Activated T-cell treated with anti-CD3 and anti-CD28 coated beads, Interleukin-2, amount 50 U/mL, for 72 hours (primary cell): ENCODE results near the gene TNFSF13B. TPM values are rescaled to one million over a fixed set of nuclear protein-coding genes. Genes with fewer than 3 reads are reported as not detected.
A peak's percentile ranks its signal among the peaks of the same experiment; 100 is the strongest.
"Not testable (repeated sequence)": the region's sequence is repeated elsewhere in the genome, so short reads cannot be mapped to it uniquely, and the experiment has no call there.

Source experiments
- ATAC-seq, 2 donors: fragments of 150-1000 bp; cut with Tn5 transposase; replicated peaks in 1 of 2; 2 replicates each; pipeline ENCODE4 v1.10.0; 2021; ENCODE audit warnings: moderate library complexity in 2 of 2, mild to moderate bottlenecking in 1 of 2
- DNase-seq, 2 donors: peaks; one replicate each; pipeline ENCODE4 v3.0.0; 2021 to 2022; ENCODE audit warnings: mixed read lengths in 1 of 2
- H3K27ac Mint-ChIP-seq: one replicate; pipeline ENCODE4 v1.8.0; 2022; ENCODE audit warnings: mild to moderate bottlenecking, moderate library complexity, mixed read lengths
- H3K27me3 Mint-ChIP-seq: one replicate; pipeline ENCODE4 v1.8.0; 2022; ENCODE audit warnings: low read depth, mixed read lengths
- H3K36me3 Mint-ChIP-seq, 2 donors: one replicate each; pipeline ENCODE4 v1.8.0; 2022; ENCODE audit warnings: mixed read lengths in 2 of 2, mild to moderate bottlenecking in 1 of 2; ENCODE audit not compliant: insufficient read depth in 2 of 2
- H3K4me1 Mint-ChIP-seq: one replicate; pipeline ENCODE4 v1.8.0; 2022; ENCODE audit warnings: low read depth, mixed read lengths
- H3K4me3 Mint-ChIP-seq, 2 donors: one replicate each; pipeline ENCODE4 v1.8.0; 2022; ENCODE audit warnings: mild to moderate bottlenecking in 2 of 2, mixed read lengths in 2 of 2, moderate library complexity in 2 of 2
- H3K9me3 Mint-ChIP-seq, 2 donors: one replicate each; pipeline ENCODE4 v1.8.0; 2022; ENCODE audit warnings: mixed read lengths in 2 of 2
- total RNA-seq, 2 donors: library from RNA; stranded (reverse); gene quantifications; one replicate each; pipeline ENCODE4 v1.2.3, GENCODE V29; 2022

TNFSF13B gene
- total RNA-seq, 2 donors from 2014 or later: 2.7 TPM

DNA sequence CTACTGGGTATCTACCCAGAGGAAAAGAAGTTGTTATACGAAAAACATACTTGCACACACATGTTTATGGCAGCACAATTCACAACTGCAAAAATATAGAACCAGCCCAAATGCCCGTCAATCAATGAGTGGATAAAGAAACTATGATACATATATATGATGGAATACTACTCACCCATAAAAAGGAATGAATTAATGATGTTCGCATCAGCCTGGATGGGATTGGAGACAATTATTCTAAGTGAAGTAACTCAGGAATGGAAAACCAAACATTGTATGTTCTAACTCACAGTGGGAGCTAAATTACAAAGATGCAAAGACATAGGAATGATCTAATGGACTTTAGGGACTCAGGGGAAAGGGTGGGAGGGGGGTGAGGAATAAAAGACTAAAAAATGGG, 1.7 kb upstream of the TNFSF13B start:
- H3K9me3 Mint-ChIP-seq, H3K36me3 Mint-ChIP-seq, H3K4me3 Mint-ChIP-seq, ATAC-seq, H3K27ac Mint-ChIP-seq, DNase-seq, H3K27me3 Mint-ChIP-seq: not testable (repeated sequence)
- H3K4me1 Mint-ChIP-seq: peaks cover 51% of the 10 kb centered on the region

DNA sequence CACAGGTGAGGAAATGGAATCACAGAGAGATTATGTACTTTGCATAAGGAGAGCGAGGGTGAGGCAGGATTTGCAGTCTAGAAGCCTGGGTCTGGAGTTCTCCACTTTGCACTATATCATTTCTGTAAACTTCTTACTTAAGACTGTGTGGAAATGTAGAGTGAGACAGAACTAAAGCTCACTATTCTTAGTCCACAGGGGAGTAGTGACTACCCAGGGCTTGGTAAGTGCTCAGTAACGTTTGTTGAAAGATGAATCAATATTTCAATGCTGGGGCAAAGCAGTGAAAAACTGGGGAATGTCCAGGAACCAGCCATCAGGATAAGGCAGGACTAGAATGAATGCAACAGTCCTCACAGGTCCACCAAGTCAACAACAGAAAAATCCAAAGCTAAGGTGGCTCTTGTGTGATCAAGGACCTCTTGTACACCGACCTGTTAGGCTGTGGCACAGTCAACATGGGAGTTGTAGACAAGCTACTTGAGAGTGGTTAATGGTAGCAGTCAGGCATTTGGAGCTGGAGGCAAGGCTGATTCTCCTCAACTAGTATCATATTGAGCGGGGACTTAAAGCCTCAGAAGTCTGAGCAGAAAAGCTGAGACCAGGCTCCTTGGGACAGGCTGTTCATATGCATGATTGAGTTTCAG, 929 bp upstream of the TNFSF13B start:
- Mint-ChIP-seq H3K36me3 (no peaks in the 10 kb centered on the region), H3K4me1 (peaks cover 51% of the 10 kb centered on the region), H3K9me3 (peaks cover 0 to 2% of the 10 kb centered on the region in 2 donors), H3K4me3 (no peak overlapping the region), H3K27me3 (no peaks in the 10 kb centered on the region), H3K27ac (no peak overlapping the region)
- DNase-seq (peak in 1 of 2 donors; percentile 9), ATAC-seq (peak; percentile 48 to 54)

DNA sequence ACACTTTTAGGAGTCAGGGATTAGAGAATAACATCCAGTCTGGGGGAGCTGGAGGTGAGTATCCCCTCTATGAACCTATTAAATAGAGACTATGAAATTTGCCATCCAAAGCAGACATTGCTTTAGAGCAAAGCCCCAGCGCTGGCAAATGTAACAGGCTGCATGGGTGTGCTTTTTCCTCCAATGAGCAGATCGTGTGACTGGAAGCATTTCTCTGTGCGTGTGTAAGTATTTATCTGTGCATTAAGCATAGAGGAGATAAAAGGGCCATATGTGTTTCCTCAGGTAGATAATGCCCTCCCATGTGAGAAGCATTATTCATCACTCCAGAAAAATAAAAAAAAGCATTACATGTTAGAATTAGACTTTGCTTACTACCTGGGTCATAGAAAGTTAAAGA, 924 bp downstream of the TNFSF13B start:
- no peak for DNase-seq
- Mint-ChIP-seq H3K27me3 (no peaks in the 10 kb centered on the region), H3K4me3 (peak overlapping the region; percentile 84 to 86), H3K4me1 (peaks cover 51% of the 10 kb centered on the region), H3K27ac (peak overlapping the region; percentile 91), H3K9me3 (peaks cover 0 to 2% of the 10 kb centered on the region in 2 donors), H3K36me3 (no peaks in the 10 kb centered on the region)
- peak; percentile 2 to 3 for ATAC-seq

DNA sequence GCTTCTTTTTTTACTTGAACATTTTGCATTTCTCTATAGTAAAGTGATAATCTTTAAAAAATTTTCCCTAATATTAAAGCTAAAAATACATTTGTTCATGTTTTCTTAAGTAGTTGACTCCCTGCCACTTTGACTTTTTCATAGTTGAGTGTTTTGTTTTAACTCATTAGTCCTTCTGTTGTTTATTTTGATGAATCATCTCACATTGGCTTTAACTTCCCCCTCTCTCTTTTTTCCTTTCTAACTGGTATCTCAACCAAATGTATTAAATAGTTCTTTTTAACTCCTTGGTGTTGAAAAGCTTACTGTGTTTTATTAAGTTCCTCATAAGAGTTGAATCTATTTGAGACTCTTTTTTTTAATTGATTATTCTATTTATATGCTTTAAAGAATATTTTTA, 2.8 kb downstream of the TNFSF13B start:
- H3K27me3 Mint-ChIP-seq: no peaks in the 10 kb centered on the region
- peak overlapping the region in 1 of 2 donors; percentile 30 for H3K4me3 Mint-ChIP-seq
- peaks cover 0 to 2% of the 10 kb centered on the region in 2 donors for H3K9me3 Mint-ChIP-seq
- ATAC-seq: no peak
- peaks cover 34% of the 10 kb centered on the region for H3K4me1 Mint-ChIP-seq
- no peak for DNase-seq
- H3K36me3 Mint-ChIP-seq: no peaks in the 10 kb centered on the region
- H3K27ac Mint-ChIP-seq: peak overlapping the region; percentile 60

DNA sequence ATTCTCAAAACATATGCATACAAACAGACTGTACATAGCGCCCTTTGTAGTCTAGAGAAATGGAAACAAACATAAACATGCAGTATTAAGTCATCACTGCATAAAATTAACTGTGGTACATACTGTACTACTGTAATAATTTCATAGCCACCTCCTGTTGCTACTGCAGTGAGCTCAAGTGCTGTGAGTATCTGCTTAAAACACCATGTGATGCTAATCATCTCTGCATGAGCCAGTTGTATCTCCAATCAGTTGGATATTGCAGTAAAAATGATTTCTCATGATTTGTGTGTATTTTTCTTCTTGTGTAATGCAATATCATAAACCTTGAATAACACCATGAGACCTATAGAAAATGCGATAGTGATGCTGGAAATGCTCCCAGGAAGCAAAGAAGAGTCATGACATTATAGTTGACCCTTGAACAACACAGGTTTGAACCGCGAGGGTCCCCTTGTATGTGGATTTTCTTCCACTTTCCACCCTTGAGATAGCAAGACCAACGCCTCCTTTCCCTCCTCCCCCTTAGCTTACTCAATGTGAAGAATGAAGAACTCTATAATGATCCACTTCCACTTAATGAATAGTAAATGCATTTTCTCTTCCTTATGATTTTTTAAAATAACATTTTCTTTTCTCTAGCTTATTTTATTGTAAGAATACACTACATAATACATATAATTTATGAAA, 4.1 kb downstream of the TNFSF13B start:
- Mint-ChIP-seq H3K27me3 (no peaks in the 10 kb centered on the region), H3K4me3 (no peak overlapping the region), H3K9me3 (no peaks in the 10 kb centered on the region), H3K27ac (no peak overlapping the region), H3K4me1 (peaks cover 32% of the 10 kb centered on the region), H3K36me3 (no peaks in the 10 kb centered on the region)
- DNase-seq: no peak
- no peak for ATAC-seq

DNA sequence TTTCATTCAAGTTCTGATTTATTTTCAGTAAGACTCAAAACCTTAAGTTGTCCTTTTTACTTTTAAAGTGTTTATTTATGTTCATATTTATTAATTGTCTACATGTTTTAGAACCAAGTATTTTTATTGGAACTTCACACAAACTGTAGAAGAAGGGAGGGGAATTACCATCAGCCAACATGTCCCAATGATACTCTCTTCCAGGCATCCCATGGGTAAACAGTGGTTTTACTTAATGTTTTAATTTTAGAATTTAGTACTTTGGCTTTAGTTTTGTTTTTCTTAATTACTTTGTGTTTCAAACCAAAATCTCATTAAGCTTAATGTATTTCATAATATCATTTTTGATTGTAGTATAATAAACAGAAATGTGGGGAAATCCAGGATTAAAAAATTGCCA, 5.2 kb downstream of the TNFSF13B start:
- no peaks in the 10 kb centered on the region for H3K9me3 Mint-ChIP-seq
- H3K27ac Mint-ChIP-seq: no peak overlapping the region
- H3K4me1 Mint-ChIP-seq: peaks cover 20% of the 10 kb centered on the region
- no peak for ATAC-seq
- H3K4me3 Mint-ChIP-seq: no peak overlapping the region
- no peaks in the 10 kb centered on the region for H3K27me3 Mint-ChIP-seq
- H3K36me3 Mint-ChIP-seq: no peaks in the 10 kb centered on the region
- DNase-seq: no peak

DNA sequence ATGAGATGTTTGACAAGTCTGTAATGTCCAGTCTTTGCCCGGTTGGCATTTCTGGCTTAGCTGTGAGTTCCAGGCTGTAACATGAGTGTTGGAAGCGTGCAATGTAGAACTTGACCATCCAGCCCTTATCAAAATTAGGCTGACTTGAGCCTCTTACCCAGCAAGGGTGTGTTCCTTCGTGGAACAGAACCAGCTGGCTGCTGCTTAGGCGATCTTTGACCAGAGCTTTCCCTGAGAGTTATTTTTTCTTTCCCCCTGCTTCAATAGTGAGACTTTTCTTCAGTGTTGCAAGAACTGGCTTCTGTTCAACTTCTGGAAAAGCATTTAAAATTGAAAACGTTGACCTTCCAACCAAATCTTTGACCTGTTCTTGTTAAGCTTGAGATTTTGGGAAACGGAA, 6.5 kb downstream of the TNFSF13B start:
- no peaks in the 10 kb centered on the region for H3K9me3 Mint-ChIP-seq
- H3K27me3 Mint-ChIP-seq: no peaks in the 10 kb centered on the region
- no peak overlapping the region for H3K27ac Mint-ChIP-seq

GRCh38 chr13:108278466-108278865, 8.9 kb downstream of the TNFSF13B start:
- Mint-ChIP-seq H3K4me1 (no peaks in the 10 kb centered on the region), H3K27me3 (no peaks in the 10 kb centered on the region), H3K4me3 (no peak overlapping the region), H3K9me3 (no peaks in the 10 kb centered on the region), H3K36me3 (no peaks in the 10 kb centered on the region), H3K27ac (no peak overlapping the region)
- ATAC-seq: no peak
- DNase-seq: no peak

More for the DNA sequence above, 6.5 kb downstream of the TNFSF13B start:
- ATAC-seq: no peak
- no peak for DNase-seq
- no peaks in the 10 kb centered on the region for H3K36me3 Mint-ChIP-seq
- H3K4me3 Mint-ChIP-seq: no peak overlapping the region
- peaks cover 7% of the 10 kb centered on the region for H3K4me1 Mint-ChIP-seq

GRCh38 chr13:108281901-108282300, 12.4 kb downstream of the TNFSF13B start:
- H3K4me3 Mint-ChIP-seq: no peak overlapping the region
- H3K9me3 Mint-ChIP-seq: no peaks in the 10 kb centered on the region
- no peak for ATAC-seq
- no peaks in the 10 kb centered on the region for H3K4me1 Mint-ChIP-seq
- no peaks in the 10 kb centered on the region for H3K36me3 Mint-ChIP-seq
- no peak for DNase-seq
- no peak overlapping the region for H3K27ac Mint-ChIP-seq
- no peaks in the 10 kb centered on the region for H3K27me3 Mint-ChIP-seq

GRCh38 chr13:108283110-108283509, 13.6 kb downstream of the TNFSF13B start:
- ATAC-seq: no peak

DNA sequence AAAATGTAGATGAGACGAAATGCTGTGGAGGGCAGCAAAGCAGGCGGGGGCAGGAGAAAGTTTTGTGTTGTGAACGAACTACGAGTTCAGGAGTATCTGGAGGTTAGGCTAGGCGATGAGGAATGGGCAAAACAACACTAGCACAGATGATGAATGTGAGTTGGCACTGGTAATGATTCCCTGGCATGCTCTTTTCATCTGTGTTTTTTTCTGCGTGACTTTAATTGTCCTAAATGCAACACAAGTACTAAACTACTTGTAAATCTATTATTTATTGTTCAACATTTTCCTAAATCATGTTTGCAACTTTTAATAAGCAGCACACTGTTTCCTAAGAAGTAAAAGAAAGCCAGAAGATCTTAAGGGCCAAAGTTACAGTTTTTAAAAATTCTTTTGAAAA, 19.2 kb downstream of the TNFSF13B start:
- Mint-ChIP-seq H3K4me3 (no peak overlapping the region), H3K36me3 (no peaks in the 10 kb centered on the region), H3K4me1 (no peaks in the 10 kb centered on the region), H3K27me3 (no peaks in the 10 kb centered on the region), H3K27ac (no peak overlapping the region), H3K9me3 (no peaks in the 10 kb centered on the region)
- DNase-seq (no peak), ATAC-seq (no peak)

More at GRCh38 chr13:108283110-108283509, 13.6 kb downstream of the TNFSF13B start:
- Mint-ChIP-seq H3K36me3 (no peaks in the 10 kb centered on the region), H3K4me1 (no peaks in the 10 kb centered on the region), H3K27me3 (no peaks in the 10 kb centered on the region), H3K9me3 (no peaks in the 10 kb centered on the region), H3K27ac (no peak overlapping the region), H3K4me3 (no peak overlapping the region)
- no peak for DNase-seq

DNA sequence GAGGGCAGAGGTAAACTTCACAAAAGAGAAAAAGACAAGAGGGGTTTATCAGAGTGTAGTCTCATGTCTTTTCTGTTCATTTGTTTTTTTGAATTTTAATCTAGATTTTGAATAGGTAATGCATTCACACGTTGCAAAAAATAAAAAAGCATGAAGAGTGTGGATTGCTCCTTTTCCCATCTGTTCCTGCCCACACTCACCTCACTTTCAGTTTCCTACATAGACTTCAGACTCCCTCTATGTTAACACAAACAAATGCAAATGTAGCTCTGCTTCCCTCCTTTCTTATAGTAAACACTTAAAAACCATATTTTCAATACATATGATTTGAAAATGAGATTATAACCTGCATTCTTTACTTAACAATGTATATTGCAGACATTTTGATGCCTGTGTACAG, 20.3 kb downstream of the TNFSF13B start:
- no peak overlapping the region for H3K4me3 Mint-ChIP-seq
- no peaks in the 10 kb centered on the region for H3K36me3 Mint-ChIP-seq
- H3K4me1 Mint-ChIP-seq: no peaks in the 10 kb centered on the region
- DNase-seq (no peak), ATAC-seq (no peak)
- no peak overlapping the region for H3K27ac Mint-ChIP-seq
- no peaks in the 10 kb centered on the region for H3K9me3 Mint-ChIP-seq
- H3K27me3 Mint-ChIP-seq: no peaks in the 10 kb centered on the region

- no peak for ATAC-seq
- H3K9me3 Mint-ChIP-seq: no peaks in the 10 kb centered on the region
- no peak overlapping the region for H3K27ac Mint-ChIP-seq
- peaks cover 0 to 8% of the 10 kb centered on the region in 2 donors for H3K36me3 Mint-ChIP-seq
- no peaks in the 10 kb centered on the region for H3K27me3 Mint-ChIP-seq
- DNase-seq: no peak
- no peaks in the 10 kb centered on the region for H3K4me1 Mint-ChIP-seq
- no peak overlapping the region for H3K4me3 Mint-ChIP-seq
Observed at GRCh38 chr13:108297114-108297513, 27.6 kb downstream of the TNFSF13B start.

- H3K4me1 Mint-ChIP-seq: no peaks in the 10 kb centered on the region
- DNase-seq (no peak), ATAC-seq (no peak)
- peaks cover 0 to 7% of the 10 kb centered on the region in 2 donors for H3K36me3 Mint-ChIP-seq
- no peak overlapping the region for H3K27ac Mint-ChIP-seq
- H3K4me3 Mint-ChIP-seq: no peak overlapping the region
- H3K9me3 Mint-ChIP-seq: no peaks in the 10 kb centered on the region
- no peaks in the 10 kb centered on the region for H3K27me3 Mint-ChIP-seq
Observed at GRCh38 chr13:108302279-108302678, 32.8 kb downstream of the TNFSF13B start.
